ENCODE results near the gene MYH3. TPM values are rescaled to one million over a fixed set of nuclear protein-coding genes. Genes with fewer than 3 reads are reported as not detected.
"Not testable (repeated sequence)": the region's sequence is repeated elsewhere in the genome, so short reads cannot be mapped to it uniquely, and the experiment has no call there.

Gene MYH3
- 0.43 TPM for total RNA-seq
- long read RNA-seq: 0 reads

DNA sequence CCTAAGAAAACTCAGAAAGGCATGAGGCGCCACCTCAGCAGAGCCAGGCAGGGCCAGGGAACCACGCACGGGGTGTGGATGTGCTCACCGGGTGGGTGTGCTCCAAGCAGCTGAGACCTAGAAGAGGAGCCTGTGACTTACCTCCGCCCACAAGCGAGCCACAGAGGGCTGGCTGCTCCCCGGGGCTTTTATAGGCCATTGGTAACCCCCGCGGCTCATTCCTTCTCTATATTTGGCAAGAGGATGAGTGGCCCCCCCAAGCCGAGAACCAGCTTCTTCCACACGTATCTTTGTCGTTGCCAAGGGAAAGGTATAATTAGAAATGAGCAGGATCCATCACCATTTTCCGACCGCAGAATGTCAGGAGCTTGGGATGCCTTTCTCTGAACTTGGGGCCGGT is at the start of gene MYH3:
MYH3 (minus strand) TSS at position 162 of the 400 bp plus-strand sequence. CDS start 2,245 bp downstream, outside the sequence.
- ATAC-seq: no peak
- intact Hi-C loops (cut with DNase I): no loop called here
- DNase-seq (ENCODE audit: missing footprints): no peak

DNA sequence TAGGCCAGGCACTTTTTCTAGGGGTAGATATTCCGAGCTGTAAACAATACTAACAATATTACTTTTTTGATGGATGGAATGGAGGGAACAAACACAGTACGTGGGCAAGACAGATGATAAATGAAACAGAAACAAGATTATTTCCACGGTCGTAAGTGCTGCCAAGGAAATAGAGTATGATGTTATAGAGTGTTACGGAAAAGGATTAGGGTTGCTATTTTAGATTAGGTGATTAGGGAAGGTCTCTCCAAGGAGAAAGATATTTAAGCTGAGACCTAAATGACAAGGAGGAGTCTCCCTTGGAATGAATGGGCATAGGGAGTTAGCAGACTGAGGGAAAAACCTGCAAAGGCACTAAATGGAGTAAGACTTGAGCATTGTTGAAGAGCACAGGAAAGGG is 48.6 kb upstream of the MYH3 start:
- DNase-seq (ENCODE audit: missing footprints) (no peak), ATAC-seq (no peak)
- intact Hi-C loops (cut with DNase I): no loop called here

GRCh38 chr17:10702574-10702973 is 45.5 kb upstream of the MYH3 start:
- DNase-seq (ENCODE audit: missing footprints): no peak
- intact Hi-C loops (cut with DNase I): no loop called here
- ATAC-seq: no peak

DNA sequence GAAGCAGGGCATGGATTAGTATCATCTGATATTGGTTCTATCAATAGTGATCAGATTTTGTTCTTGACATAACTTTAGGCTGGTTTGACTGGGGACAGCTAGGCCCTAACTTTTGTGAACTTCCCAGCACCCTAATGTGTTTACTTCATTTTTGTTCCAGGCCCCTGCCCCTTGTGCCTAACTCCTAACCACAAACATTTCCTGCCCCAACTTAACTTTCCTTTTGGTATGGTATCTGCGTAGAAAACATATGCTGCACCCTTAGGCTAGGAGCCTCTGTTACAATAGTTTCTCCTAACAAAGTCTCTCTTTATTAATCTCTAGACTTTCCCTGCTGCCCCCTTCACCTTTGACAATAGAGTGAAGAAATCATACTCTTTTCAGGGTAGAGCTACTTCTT is 42.7 kb upstream of the MYH3 start:
- intact Hi-C loops (cut with DNase I): no loop called here
- DNase-seq (ENCODE audit: missing footprints) (no peak), ATAC-seq (no peak)

- intact Hi-C loops (cut with DNase I): no loop called here
- no peak for ATAC-seq
Observed at GRCh38 chr17:10698096-10698818, 41.1 kb upstream of the MYH3 start.

GRCh38 chr17:10697092-10698081 is 40.3 kb upstream of the MYH3 start, which contains the start of the genes ADPRM and SCO1:
TSS of gene ADPRM (plus strand) at chr17:10697594. CDS start at chr17:10704927, 7,333 bp downstream.
TSS of gene SCO1 (minus strand) at chr17:10697533. CDS start at chr17:10697507, 26 bp downstream.
- peak; percentile 99 for ATAC-seq
- intact Hi-C loops (cut with DNase I): no loop called here
- peak; percentile 98 for DNase-seq (ENCODE audit: missing footprints)

More at GRCh38 chr17:10698096-10698818, 41.1 kb upstream of the MYH3 start:
- DNase-seq (ENCODE audit: missing footprints): no peak

DNA sequence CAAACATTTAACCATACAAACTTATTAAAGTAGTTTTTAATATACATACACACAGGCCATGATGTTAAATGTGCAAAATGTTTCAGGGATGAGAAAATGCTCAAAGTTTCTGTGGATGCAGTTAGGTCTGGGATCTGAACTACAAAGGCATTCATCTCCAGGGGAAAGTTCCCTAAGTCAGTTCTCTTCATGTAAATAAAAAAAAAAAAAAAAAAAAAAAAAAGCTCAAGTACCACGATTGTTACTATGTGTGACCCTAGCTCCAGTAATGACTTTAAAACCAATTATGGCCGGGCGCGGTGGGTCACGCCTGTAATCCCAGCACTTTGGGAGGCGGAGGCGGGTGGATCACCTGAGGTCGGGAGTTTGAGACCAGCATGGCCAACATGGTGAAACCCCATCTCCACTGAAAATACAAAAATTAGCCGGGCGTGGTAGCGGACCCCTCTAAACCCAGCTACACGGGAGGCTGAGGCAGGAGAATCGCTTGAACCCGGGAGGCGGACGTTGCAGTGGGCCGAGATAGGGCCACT is 38.8 kb upstream of the MYH3 start:
- intact Hi-C loops (cut with DNase I); DNase-seq (ENCODE audit: missing footprints); ATAC-seq: not testable (repeated sequence)

DNA sequence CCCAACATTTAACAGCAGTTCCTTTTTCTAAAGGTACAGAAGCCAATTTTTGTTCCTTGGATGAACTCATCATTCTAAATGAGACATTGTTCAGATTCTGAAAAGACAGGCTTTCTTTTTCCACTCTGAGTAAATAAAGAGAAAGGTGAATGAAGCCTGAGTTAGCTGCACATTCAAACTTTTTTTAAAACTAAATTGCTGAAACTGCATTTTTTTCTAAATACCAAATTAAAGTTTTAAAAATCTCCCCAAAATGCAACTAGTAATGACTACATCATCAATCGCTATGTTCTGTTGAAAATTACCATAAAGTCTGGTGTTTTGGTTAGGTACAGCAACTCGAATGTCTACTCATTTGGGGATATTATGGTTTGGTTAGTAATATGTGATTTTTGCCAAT is 30.4 kb upstream of the MYH3 start:
- no peak for ATAC-seq
- no peak for DNase-seq (ENCODE audit: missing footprints)
- intact Hi-C loops (cut with DNase I): no loop called here

- ATAC-seq: no peak
- intact Hi-C loops (cut with DNase I): no loop called here
Observed at GRCh38 chr17:10683853-10684252, 26.7 kb upstream of the MYH3 start.

DNA sequence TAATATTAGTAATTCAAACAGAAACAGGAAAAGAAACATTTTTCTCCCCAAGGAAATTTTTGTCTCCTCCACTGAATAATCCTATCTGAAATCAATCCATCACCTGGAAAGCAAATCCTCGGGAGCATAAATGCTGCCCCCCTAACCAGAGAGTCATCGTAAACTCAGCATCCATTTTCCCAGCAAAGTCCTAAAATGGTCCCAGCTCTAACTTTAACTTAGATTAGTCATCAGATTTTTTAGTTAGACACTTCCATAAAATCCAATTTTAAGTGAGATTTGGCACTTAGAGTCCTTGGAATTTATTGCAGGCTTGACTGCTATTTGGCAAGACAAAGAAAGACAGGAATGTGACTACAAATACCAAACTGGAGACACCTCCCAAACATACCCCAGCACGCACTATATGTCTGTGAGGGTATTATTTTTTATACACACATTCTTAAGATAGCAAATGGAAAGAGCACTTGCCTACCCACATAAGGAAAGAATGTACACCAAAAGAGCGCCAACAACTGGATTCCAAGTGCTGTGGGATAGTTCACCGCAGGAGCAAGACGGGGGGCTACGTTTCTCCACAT is 24.8 kb upstream of the MYH3 start:
- intact Hi-C loops (cut with DNase I): no loop called here
- ATAC-seq (no peak), DNase-seq (ENCODE audit: missing footprints) (no peak)

More at GRCh38 chr17:10683853-10684252, 26.7 kb upstream of the MYH3 start:
- DNase-seq (ENCODE audit: missing footprints): no peak

GRCh38 chr17:10674704-10675103 is 17.6 kb upstream of the MYH3 start:
- intact Hi-C loops (cut with DNase I): no loop called here
- ATAC-seq (no peak), DNase-seq (ENCODE audit: missing footprints) (no peak)

DNA sequence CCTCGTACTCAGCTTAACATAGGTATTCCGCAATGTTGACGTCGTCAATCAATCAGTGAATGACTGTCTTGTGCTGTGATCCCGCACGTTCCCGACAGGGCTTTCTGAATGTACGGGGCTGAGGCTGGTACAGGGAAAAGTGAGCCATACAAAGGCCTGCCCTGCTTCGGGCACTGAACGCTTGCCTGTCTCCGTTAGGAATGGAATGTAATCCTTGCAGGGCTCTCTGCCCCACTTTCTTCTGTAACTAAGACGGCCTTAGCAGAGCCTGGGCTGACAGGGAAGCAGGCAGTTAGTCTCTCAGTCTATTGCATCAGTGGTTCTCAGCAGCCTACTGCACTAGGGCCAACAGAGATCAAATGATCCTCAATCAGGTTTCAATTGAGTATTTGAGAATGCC is 16.2 kb upstream of the MYH3 start:
- DNase-seq (ENCODE audit: missing footprints): no peak
- ATAC-seq: no peak
- intact Hi-C loops (cut with DNase I): no loop called here

DNA sequence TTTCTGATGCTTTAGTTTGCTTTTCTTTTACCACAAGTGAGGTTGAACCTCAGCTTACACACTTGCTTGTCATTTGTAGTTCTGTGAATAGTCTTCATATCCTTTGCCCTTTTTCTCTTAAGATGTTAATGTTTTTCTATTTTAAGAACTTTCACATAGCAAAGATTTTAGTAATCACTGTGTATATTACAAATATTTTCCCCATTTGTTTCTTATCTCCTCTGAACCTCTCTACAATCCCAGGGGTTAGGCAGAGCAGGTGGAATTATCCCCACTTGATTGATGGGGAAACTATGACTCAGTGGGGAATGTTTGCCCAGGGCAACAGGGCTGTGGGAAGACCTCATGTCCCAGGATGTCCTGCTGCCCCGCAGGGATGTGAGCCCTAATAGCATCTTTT is 11.7 kb upstream of the MYH3 start:
- DNase-seq (ENCODE audit: missing footprints) (no peak), ATAC-seq (no peak)
- intact Hi-C loops (cut with DNase I): no loop called here

- intact Hi-C loops (cut with DNase I): no loop called here
- no peak for ATAC-seq
Observed at GRCh38 chr17:10666906-10667305, 9.8 kb upstream of the MYH3 start.

GRCh38 chr17:10664571-10664970 is 7.5 kb upstream of the MYH3 start:
- DNase-seq (ENCODE audit: missing footprints) (no peak), ATAC-seq (no peak)
- intact Hi-C loops (cut with DNase I): no loop called here

More at GRCh38 chr17:10666906-10667305, 9.8 kb upstream of the MYH3 start:
- DNase-seq (ENCODE audit: missing footprints): no peak

DNA sequence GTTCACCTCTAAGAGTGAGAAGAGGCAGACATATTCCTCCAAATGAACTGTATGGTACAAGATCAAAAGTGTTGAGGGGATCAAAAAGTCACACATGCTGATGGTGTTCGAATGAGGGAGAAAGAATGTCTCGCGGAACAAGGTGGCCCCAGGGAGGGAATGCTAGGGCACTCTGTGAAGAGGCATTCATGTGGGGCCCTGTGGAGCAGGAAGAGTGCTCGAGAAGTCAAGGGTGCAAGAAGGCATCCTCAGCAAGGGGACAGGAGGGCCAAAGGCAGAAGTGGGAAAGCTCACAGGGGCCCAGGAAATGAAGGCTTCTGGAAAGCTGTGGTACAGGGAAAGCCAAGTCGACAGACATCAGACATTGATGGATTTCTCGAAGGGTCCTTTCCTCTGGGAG is 6.1 kb upstream of the MYH3 start:
- intact Hi-C loops (cut with DNase I): no loop called here
- no peak for DNase-seq (ENCODE audit: missing footprints)
- ATAC-seq: no peak

DNA sequence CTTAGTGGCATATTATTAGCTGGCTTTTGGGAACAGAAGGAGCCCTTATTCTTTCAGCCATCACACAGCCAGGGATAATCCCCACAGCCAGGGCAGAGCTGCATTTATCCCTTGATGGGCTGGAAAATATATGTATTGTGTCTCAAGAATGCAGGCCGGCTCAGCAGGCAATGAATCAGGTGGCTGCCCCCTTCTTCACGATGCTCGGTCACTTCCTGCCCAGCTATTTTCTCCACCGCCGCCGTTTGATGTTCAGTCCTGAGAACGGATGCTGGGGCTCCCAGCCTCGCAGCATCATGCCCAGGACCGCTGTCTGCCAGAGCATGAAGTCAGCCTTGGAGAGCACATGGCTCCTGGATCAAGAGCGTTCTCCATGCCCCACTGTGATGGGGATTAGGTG is 4.3 kb upstream of the MYH3 start:
- no peak for DNase-seq (ENCODE audit: missing footprints)
- intact Hi-C loops (cut with DNase I): no loop called here
- ATAC-seq: no peak

DNA sequence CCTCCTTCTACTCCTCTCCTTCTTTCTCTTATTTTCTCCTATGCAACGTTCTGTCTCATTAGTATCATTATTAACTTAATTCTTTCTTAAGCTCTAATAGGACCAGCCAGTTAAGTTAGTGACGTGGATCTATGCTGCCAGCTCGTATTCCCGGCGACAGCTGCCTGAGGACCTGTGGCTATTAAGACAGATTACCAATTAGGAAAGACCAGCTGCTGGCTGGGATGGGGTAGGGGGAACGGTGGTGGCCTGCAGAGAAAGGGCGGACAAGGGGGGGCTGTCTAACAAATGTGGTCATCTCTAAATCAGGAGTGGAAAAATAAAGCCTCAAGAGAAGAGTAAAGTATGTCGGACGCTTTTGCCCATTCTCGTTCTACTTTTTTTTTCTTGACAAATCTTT is 770 bp upstream of the MYH3 start:
- intact Hi-C loops (cut with DNase I): no loop called here
- no peak for ATAC-seq
- DNase-seq (ENCODE audit: missing footprints): no peak

DNA sequence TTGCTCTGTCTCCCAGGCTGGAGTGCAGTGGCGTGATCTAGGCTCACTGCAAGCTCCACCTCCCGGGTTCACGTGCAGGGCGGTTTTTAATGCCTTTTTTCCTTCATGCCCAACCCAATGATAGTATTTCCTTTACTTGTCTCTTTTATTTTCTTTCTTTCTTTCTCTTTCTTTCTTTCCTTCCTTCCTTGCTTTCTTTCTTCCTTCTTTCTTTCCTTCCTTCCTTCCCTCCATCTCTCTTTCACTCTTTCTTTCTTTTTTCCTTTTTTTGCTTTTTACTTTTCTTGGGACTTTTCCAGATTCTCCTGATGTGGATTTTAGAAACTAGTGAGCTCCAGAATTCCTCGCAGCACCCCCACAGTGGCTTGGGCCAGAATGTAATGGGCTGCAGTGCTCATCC is 3.1 kb downstream of the MYH3 start:
- intact Hi-C loops (cut with DNase I): no loop called here
- DNase-seq (ENCODE audit: missing footprints): no peak
- ATAC-seq: no peak
